Lower lobe of right lung (tissue), 2 donors: ENCODE results near the gene TUBGCP4. TPM values are rescaled to one million over a fixed set of nuclear protein-coding genes. Genes with fewer than 3 reads are reported as not detected.
"Not testable (repeated sequence)": the region's sequence is repeated elsewhere in the genome, so short reads cannot be mapped to it uniquely, and the experiment has no call there.

Source experiments
- ATAC-seq, 2 donors: fragments of 200-7000 bp; cut with Tn5 transposase; one replicate each; pipeline ENCODE4 v1.9.1; 2020 to 2022; ENCODE audit warnings: mild to moderate bottlenecking in 2 of 2, moderate library complexity in 2 of 2
- DNase-seq: peaks from one replicate; pipeline ENCODE4 v3.0.0-alpha.2; 2020
- H3K27ac ChIP-seq: fragments of 200-600 bp; one replicate; pipeline ENCODE4 v1.8.0; 2022
- H3K27me3 ChIP-seq: fragments of 200-600 bp; one replicate; pipeline ENCODE4 v1.8.0; 2022; ENCODE audit warnings: low read depth
- H3K36me3 ChIP-seq: fragments of 200-600 bp; one replicate; pipeline ENCODE4 v1.8.0; 2022; ENCODE audit warnings: mild to moderate bottlenecking
- H3K4me1 ChIP-seq: fragments of 200-600 bp; one replicate; pipeline ENCODE4 v1.8.0; 2022
- H3K4me3 ChIP-seq: fragments of 200-600 bp; one replicate; pipeline ENCODE4 v1.8.0; 2022; ENCODE audit warnings: mild to moderate bottlenecking
- H3K9me3 ChIP-seq: fragments of 200-600 bp; one replicate; pipeline ENCODE4 v1.8.0; 2022
- CTCF ChIP-seq: fragments of 200-600 bp; IDR thresholded peaks from one replicate; pipeline ENCODE4 v1.8.0; 2022; ENCODE audit warnings: antibody characterized with exemption, mild to moderate bottlenecking
- intact Hi-C: fragments of 100-400 bp; cut with DNase I; formaldehyde crosslinking; loops from one replicate; pipeline ENCODE4 v1.11.0; 2022
- total RNA-seq: library from RNA; stranded (reverse); fragmentation: NEBNext Ultra II Directional; extraction: Animal tissue kit (Norgen Biotek cat#: 25700); gene quantifications from one replicate; pipeline ENCODE4 v1.2.1, GENCODE V29; 2021
- donor health status: DM: no; HTN: yes; CAD: no; lungs with severe emphysema.

The TUBGCP4 gene
- total RNA-seq, 1 donor from 2014 or later = 21.6 TPM

GRCh38 chr15:43383070-43383469, 12.2 kb downstream of the TUBGCP4 start:
- H3K4me1 ChIP-seq = no peaks in the 10 kb centered on the region
- no peak for TF ChIP-seq CTCF
- H3K27me3 ChIP-seq = no peaks in the 10 kb centered on the region
- H3K4me3 ChIP-seq = no peak overlapping the region
- intact Hi-C loops = no loop called here
- H3K36me3 ChIP-seq = peaks cover 96% of the 10 kb centered on the region
- no peak overlapping the region for H3K27ac ChIP-seq
- DNase-seq (no peak), ATAC-seq (no peak)
- no peaks in the 10 kb centered on the region for H3K9me3 ChIP-seq

GRCh38 chr15:43390723-43391122, 19.8 kb downstream of the TUBGCP4 start:
- Histone ChIP-seq H3K27me3 (no peaks in the 10 kb centered on the region), H3K4me1 (no peaks in the 10 kb centered on the region), H3K4me3 (no peak overlapping the region), H3K27ac (no peak overlapping the region), H3K36me3 (peaks cover 76% of the 10 kb centered on the region), H3K9me3 (no peaks in the 10 kb centered on the region)
- intact Hi-C loops = no loop called here
- TF ChIP-seq CTCF = no peak
- DNase-seq (no peak), ATAC-seq (no peak)

GRCh38 chr15:43393592-43393991, 22.7 kb downstream of the TUBGCP4 start:
- not testable (repeated sequence) for DNase-seq, ATAC-seq
- H3K36me3 ChIP-seq = peaks cover 76% of the 10 kb centered on the region

GRCh38 chr15:43402255-43402654, 31.4 kb downstream of the TUBGCP4 start:
- Histone ChIP-seq H3K27me3 (no peaks in the 10 kb centered on the region), H3K36me3 (peaks cover 100% of the 10 kb centered on the region), H3K9me3 (no peaks in the 10 kb centered on the region), H3K4me3 (no peak overlapping the region), H3K4me1 (no peaks in the 10 kb centered on the region), H3K27ac (no peak overlapping the region)
- no peak for DNase-seq
- ATAC-seq = no peak
- intact Hi-C loops = no loop called here
- no peak for TF ChIP-seq CTCF

More at GRCh38 chr15:43393592-43393991, 22.7 kb downstream of the TUBGCP4 start:
- H3K4me3 ChIP-seq, intact Hi-C loops, H3K9me3 ChIP-seq, H3K27ac ChIP-seq, H3K4me1 ChIP-seq, H3K27me3 ChIP-seq: not testable (repeated sequence)

GRCh38 chr15:43403616-43404015, 32.7 kb downstream of the TUBGCP4 start:
- DNase-seq (no peak), ATAC-seq (no peak)
- no peak for TF ChIP-seq CTCF
- no peak overlapping the region for H3K27ac ChIP-seq
- H3K27me3 ChIP-seq = no peaks in the 10 kb centered on the region
- peaks cover 100% of the 10 kb centered on the region for H3K36me3 ChIP-seq
- H3K4me1 ChIP-seq = no peaks in the 10 kb centered on the region
- intact Hi-C loops = no loop called here
- no peak overlapping the region for H3K4me3 ChIP-seq
- no peaks in the 10 kb centered on the region for H3K9me3 ChIP-seq

GRCh38 chr15:43404130-43404529, 33.2 kb downstream of the TUBGCP4 start:
- ATAC-seq = no peak
- Histone ChIP-seq H3K4me3 (no peak overlapping the region), H3K4me1 (no peaks in the 10 kb centered on the region), H3K36me3 (peaks cover 100% of the 10 kb centered on the region), H3K27me3 (no peaks in the 10 kb centered on the region), H3K9me3 (no peaks in the 10 kb centered on the region), H3K27ac (no peak overlapping the region)
- no peak for TF ChIP-seq CTCF
- DNase-seq = no peak
- intact Hi-C loops = no loop called here
